Activated T-cell treated with anti-CD3 and anti-CD28 coated beads for 48 hours (primary cell): ENCODE data around the gene ADAM12.

Source experiments
- DNase-seq: peaks from one replicate; pipeline ENCODE4 v3.0.0-alpha.2; 2020; ENCODE audit warnings: low read depth

The ADAM12 gene

GRCh38 chr10:126013489-126014281 is 374.6 kb downstream of the ADAM12 start:
- peak; percentile 11 for DNase-seq

- no peak for DNase-seq
These were observed 375.8 kb downstream of the ADAM12 start for GRCh38 chr10:126012485-126012884.

DNA sequence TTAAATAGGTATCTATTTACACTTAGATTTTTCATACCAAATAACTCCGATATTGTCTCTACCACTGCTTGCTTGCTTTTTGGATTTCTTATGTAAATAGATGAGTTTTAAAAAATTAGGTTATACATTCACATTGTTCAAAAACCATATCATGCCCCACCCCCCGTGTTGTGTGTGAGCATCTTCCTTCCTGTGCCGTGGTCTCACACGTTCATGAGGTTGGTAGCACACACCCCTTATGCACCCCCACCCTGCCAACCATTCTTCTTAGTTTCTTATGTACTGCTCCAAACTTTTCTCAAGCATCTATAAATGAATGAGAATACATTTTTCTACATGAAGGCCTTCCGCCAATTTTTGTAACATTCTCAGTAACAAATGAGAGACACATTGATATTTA is 376.3 kb downstream of the ADAM12 start:
- no peak for DNase-seq

- DNase-seq, result no peak
These were observed 378.6 kb downstream of the ADAM12 start for GRCh38 chr10:126009650-126010049.

- DNase-seq, result no peak
These were observed 381.4 kb downstream of the ADAM12 start for GRCh38 chr10:126006906-126007305.

GRCh38 chr10:126006264-126006663 is 382.0 kb downstream of the ADAM12 start:
- DNase-seq, result no peak

DNA sequence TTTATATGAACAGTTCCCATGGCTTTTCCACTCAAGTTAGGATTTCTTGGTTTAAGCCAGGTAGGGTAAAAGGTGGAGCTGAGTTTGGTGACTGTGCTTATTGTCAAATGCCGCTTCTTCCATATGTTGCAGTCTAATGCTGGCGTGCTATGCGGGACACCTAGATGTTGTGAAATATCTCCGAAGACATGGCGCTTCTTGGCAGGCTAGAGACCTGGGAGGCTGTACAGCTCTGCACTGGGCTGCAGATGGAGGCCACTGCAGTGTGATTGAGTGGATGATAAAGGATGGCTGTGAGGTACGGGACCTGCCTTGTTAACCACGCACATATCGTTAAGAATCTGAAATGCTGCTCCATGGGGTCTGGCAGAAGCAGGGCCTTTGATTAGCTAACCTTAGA is 383.5 kb downstream of the ADAM12 start:
- no peak for DNase-seq

- no peak for DNase-seq
These were observed 386.7 kb downstream of the ADAM12 start for GRCh38 chr10:126001576-126001975.

- DNase-seq, result no peak
These were observed 388.6 kb downstream of the ADAM12 start for GRCh38 chr10:125999694-126000093.

DNA sequence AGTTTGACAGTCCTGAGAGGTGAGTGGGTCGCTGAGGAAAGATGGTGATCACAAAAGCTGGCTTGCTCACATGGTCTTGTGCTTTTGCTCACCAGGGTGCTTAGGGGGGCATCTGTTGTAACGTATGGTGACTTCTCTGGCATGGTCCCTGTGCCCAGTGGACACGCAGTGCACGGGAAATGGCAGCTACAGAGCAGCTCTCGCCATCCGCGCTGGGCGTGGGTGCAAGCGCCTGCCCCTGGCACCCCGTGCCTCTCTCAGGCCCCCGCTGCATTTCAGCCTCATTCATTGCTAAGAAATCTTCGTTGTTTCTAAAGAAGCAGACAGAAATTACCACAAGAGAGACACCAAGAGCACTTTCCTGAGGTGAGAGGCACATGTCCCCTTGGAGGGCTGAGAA is 390.7 kb downstream of the ADAM12 start:
- no peak for DNase-seq

DNA sequence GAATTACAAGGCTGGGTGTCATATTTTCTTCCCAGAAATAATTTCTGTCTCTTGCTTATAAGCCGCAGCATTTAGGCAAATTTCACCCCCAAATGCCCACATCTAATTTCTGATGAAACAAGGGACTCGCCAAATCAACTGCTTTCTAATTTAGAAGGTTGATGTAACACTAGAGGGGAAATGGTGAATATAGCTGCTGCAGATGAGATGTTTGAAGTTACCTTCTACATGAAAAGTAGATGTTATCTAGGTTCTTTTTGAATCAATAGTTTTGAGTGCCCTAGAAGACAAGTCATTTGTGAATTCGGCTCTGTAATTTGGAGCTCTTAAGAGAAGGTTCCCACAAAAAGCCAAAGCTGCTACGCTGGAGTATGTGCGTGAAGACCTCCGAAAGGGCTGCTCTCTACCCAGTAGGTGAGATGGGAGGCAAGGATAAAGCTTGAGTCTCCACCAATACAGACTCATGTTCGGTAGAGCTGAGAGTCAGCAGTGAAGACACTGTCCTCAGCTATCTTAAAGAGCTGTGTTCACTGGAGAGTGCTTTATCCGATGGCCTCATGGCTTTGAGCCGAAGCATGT is 392.5 kb downstream of the ADAM12 start:
- DNase-seq, result no peak

DNA sequence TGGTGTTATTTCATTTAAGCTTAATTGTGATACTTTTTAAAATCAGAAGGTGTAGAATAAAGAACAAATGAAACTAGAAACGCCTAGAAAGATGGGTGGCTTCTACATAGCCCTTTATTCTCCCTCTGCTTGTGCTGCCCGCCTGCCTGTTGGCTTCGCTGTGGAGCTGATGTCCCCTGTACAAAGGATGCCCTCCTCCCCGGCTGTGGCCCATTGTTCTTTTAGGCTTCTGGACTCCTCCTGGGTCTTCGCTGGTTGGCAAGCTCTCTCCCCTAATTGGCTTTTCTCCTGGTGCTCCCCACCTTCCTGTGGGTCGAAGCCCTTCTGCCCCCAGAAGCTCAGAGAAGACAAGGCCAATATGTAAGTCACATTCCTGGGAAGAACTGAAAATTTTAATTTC is 393.7 kb downstream of the ADAM12 start:
- DNase-seq, result no peak

- no peak for DNase-seq
These were observed 396.0 kb downstream of the ADAM12 start for GRCh38 chr10:125992254-125992653.

DNA sequence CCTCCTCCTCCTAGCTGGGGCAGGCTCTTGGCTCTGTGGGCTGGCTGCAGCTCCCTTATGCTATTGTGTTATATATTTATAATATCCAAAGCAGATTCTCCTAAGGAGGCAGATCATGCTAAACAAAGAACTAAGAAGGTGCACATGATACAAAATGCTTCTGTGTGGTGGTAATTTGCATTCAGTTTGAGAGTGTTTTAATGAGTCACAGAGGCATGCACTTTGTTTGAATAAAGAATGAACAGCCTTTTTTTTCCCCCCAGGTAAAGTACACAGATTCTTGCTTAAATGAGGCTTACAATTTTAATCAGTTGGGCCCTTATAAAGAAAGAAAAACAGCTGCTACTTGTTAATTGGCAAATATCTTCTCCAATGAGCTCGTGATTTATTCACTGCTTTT is 396.9 kb downstream of the ADAM12 start:
- DNase-seq, result no peak

GRCh38 chr10:125990974-125991373 is 397.3 kb downstream of the ADAM12 start:
- DNase-seq, result no peak

- no peak for DNase-seq
These were observed 398.5 kb downstream of the ADAM12 start for GRCh38 chr10:125989791-125990190.

DNA sequence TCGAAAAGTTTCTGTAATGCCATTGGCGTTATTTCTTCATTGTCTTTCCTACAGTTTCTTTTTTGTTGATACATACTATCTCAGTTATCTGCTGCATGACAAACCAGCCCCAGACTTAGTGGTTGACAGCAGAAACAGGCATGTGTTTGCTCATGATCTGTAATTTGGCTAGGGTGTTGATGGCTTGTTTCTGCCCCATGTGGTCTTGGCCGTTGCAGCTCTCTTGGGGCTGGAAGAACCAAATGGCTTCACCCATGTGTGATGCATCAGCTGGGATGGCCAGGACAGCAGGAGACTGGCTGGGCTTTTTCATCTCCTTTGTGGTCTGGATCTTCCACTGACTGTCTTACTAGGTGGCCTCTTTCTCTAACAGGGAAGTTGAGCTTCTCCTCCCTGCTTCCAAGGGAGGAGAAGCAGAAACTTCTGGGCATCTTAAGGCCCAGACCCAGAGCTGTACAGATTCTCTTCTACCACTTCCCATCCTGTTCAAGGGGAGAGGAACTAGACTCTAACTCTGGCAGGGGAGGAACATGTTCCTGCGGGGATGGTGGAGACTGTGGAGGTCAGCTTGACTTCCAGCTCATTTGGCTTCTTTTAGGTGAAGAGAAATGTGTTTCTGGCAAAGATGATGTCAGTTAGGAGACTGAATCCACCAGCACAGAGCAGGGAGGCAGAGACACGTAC is 402.6 kb downstream of the ADAM12 start:
- no peak for DNase-seq

GRCh38 chr10:125984865-125985495 is 403.3 kb downstream of the ADAM12 start:
- DNase-seq, result no peak

- DNase-seq, result no peak
These were observed 403.9 kb downstream of the ADAM12 start for GRCh38 chr10:125984346-125984745.

GRCh38 chr10:125983656-125984055 is 404.6 kb downstream of the ADAM12 start:
- DNase-seq, result no peak

DNA sequence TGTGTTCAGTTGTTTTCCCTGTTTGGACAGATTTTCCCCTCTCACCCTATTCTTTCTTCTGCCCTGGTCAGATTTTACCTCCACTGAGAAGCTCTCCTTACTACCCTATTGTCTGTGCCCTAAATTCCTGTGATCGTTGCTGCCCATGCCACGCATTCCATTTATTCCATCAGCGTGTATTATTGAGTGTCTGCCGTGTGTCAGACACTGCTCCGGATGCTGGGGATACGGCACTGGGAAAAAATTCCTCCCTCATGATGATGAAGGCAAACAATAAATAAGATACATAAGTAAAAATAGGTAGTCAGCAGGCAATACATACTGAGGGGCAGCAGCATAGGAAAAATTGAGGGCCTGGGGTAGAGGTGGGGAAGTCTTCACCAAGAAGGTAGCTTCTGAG is 405.1 kb downstream of the ADAM12 start:
- no peak for DNase-seq

- no peak for DNase-seq
These were observed 405.9 kb downstream of the ADAM12 start for GRCh38 chr10:125982260-125982948.
